ENCODE results near the gene SLC17A1. TPM values are rescaled to one million over a fixed set of nuclear protein-coding genes. Genes with fewer than 3 reads are reported as not detected.

Gene SLC17A1
- polyA plus RNA-seq, 3 donors, result not detected

DNA sequence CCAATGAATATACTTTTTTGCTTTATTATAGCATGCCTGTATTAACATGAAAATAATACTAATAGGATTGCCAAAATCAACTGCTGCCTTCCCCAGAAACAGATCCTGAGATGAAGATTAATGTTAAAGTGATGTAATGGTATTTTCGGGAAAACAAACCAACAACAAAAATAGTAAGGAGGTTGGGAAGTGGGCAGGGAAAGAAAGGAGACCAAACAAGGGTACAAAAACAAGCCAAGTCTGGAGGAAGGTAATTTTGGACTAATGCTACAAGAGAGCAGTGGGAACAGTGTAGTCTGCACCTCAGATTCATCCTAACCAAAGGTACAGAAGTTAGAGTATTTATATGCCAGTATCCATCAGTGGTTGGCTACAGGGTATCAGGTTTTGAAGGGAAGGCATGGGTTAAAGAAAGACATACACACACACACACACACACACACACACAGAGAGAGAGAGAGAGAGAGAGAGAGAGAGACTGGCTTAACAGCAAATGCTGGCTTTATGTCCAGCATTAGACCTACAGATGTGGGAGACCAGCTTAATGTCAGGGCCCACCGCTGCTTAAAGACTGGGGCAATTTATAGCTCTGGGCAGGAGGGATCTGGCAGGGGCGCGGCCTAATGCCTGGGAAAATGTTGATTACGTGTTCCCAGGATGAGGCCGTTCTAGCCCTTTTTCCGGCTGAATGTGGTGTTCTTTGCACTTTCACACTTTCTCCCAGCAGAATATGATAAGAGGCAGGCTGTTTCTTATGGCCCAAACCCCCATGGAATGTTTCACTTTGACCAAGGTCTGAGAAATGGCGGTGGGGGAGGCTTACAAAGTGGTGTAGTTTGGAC lies 3.8 kb upstream of the SLC17A1 start:
- no peak overlapping the region for H3K27ac ChIP-seq (ENCODE audit: low read depth, low read length)
- 53 to 55% (median 55%) methylated on average over 8 of the region's 8 CpGs for WGBS, 3 donors

DNA sequence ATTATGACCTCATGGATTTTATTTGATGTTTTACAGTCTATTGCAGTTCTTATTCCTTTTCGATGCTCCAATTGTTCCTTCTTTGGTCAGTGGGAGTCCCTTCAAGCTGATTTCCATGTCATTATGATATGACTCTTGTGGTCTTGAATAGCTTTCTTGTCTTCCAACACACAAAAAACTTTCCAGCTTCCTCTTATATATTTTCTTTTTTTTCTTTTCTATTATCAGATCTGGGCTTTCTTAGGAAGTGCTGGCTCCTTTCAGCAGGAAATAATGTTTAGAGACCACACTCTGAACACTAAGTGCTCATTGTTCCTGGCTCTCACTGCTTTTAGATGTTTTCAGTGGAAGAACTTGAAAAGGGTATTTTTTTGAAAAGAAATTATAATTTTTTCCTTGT lies 3.1 kb upstream of the SLC17A1 start:
- H3K27ac ChIP-seq (ENCODE audit: low read depth, low read length), result no peak overlapping the region
- WGBS, 3 donors, result 46 to 64% (median 47%) methylated on average over 1 of the region's 1 CpG

DNA sequence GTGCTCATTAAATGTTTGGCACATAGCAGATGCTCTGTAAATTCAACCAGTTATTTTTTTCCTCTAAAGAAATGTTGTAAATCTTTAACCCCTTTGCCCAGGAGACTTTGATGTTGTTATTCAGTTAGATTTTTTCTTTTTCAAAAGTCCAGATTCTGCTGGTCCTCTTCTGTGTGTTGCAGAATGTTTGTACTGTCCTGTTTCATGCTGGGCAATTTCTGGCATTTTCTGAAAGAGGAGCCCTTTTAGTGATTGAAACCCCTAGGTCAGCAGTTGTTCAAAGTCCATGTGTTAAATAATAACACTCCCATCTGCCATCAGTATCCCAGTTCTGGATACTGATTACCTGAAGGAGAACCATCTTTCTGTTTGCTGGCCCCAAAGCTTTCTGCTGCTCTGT lies 1.3 kb upstream of the SLC17A1 start:
- H3K27ac ChIP-seq (ENCODE audit: low read depth, low read length), result no peak overlapping the region

DNA sequence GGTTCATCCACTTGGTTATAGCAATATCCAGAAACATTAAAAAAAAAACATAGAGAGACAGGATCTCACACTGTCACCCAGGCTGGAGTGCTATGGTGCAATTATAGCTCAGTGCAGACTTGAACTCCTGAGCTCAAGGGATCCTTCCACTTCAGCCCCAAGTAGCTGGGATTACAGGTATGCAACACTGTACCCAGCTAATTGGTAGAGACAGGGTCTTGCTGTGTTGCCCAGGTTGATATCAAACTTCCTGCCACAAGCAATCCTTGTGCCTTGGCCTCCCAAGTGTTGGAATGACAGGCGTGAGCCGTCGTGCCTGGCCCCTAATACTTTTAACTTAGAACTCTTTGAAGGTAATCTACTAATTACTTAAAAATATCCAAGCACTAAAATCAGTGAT lies 818 bp upstream of the SLC17A1 start:
- no peak overlapping the region for H3K27ac ChIP-seq (ENCODE audit: low read depth, low read length)
- 87 to 95% (median 92%) methylated on average over 3 of the region's 3 CpGs for WGBS, 3 donors

DNA sequence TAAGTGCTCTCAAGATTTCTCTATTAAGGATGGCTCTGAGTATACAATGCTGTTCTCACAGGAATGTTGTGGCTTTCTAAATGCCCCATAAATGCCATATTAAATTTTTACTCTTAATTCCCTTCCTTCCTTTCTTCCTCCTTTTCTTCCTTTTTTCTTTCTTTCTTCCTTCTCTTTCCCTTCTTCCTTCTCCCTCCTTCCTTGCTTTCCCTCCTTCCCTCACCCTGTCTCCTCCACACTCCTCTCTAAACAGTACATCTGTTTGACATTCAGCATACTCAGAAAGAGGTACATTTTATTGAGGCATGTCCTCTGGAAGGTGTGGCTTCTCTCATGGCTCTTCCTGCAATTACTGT lies 433 bp upstream of the SLC17A1 start:
- H3K27ac ChIP-seq (ENCODE audit: low read depth, low read length), result no peak overlapping the region

DNA sequence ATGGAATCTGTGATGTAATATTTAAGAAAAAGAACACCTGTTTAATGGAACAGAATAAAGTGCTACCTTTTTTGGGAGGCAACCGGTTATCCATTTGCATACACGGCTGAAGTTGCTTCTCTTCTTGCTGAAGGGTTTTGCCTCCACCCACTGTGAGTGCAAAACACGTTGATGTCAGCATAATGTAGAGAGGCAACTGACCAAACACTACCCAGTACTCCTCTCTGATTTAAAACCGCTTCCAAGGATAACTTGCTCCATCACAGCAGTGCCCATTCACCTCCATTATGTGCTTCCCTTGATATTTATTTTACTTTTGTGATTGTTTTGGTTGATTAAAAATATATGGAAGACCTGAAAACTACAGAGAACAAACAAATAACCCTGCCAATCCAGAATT lies 1.4 kb downstream of the SLC17A1 start:
- 73 to 75% (median 75%) methylated on average over 4 of the region's 4 CpGs for WGBS, 3 donors
- no peak overlapping the region for H3K27ac ChIP-seq (ENCODE audit: low read depth, low read length)

DNA sequence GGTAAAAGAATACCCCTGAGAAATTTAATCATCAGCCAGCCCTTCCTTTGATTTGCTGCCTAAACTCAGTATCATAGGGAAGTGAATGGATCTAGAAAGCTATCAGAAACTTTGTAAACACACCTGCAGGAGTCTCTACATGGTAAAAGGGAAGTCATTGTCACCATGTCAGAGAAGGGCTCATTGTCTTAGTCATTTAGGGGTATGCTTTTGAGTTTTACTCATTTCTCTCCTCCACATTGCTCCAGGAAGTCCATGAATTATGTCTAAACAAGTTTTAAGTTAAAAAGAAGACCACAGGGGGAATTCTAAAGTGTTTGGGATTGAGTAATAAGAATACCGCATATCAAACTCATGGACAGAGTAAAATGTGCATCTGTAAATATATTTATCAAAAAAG lies 2.5 kb downstream of the SLC17A1 start:
- H3K27ac ChIP-seq (ENCODE audit: low read depth, low read length), result no peak overlapping the region

DNA sequence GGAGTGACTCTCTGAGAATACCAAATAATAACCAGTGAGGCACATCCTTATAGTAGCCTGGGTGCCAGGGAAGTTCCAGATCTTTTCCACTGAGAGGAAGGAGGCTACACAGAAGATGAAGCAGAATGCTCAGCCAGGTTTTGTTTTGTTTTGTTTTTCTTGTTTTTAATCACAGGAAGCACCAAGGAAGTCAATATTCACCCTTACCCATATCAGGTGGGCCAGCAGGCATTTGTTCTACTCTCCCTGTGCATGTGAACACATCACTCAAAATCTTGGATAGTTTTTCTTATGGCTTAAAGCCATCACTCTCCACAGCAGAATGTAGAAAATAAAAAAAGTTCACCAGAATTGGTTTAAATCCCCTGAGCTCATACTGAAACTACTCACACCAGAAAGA lies 10.5 kb downstream of the SLC17A1 start:
- H3K27ac ChIP-seq (ENCODE audit: low read depth, low read length), result no peak overlapping the region

More for the DNA sequence above, 2.5 kb downstream of the SLC17A1 start:
- WGBS, 3 donors, result 86 to 93% (median 91%) methylated on average over 1 of the region's 1 CpG

DNA sequence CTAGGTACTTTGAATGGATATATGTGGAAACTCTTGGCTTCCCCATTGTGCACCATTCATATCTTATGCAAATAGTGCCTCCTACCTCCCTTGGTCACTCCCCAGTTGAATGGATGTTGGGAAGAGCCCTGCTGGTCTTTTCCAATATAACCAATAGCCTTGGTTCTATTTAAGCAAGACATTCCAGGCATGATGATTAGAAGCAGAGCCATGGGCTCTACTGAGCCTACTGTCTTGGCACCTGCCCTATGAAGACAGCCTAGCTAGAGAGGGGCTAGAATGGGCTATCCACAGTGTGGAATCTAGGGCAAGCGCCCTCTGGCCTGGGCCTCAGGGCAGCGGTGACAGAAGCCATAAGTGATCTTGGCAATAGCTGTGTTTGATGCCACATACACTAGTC lies 15.6 kb downstream of the SLC17A1 start:
- WGBS, 3 donors, result 94 to 97% (median 94%) methylated on average over 2 of the region's 2 CpGs
- H3K27ac ChIP-seq (ENCODE audit: low read depth, low read length), result no peak overlapping the region

DNA sequence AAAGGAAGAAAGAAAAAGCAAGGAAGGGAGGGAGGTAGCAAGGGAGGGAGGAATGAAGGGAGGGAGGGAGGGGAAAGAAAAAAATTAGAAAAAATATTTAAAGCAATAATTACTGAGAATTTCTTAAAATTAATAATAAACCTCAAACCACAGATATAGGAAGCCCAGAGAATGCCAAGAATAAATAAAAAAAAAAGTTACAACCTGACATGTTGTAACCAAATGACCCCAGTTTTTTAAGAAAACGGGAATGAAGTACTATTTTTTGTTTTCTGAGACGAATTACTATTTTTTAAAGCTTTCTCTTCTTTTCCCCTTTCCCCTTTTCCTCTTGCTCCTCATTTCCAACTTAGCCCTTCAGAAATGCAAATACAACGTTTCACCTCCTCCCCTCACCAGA lies 16.7 kb downstream of the SLC17A1 start:
- 59 to 66% (median 61%) methylated on average over 3 of the region's 3 CpGs for WGBS, 3 donors
- no peak overlapping the region for H3K27ac ChIP-seq (ENCODE audit: low read depth, low read length)

DNA sequence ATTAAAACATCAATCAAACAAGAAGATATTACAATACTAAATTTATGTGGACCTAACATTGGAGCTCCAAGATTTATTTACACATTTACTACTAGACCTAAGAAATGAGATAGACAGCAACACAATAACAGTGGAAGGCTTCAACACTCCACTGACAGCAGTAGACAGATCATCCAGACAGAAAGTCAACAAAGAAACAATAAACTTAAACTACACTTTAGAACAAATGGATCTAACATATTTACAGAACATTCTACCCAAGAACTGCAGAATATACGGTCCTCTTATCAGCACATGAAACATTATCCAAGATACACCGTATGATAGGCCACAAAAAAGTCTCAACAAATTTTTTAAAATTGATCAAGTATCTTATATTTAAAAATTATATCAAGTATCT lies 27.0 kb downstream of the SLC17A1 start:
- WGBS, 3 donors, result 83 to 91% (median 90%) methylated on average over 2 of the region's 2 CpGs
- H3K27ac ChIP-seq (ENCODE audit: low read depth, low read length), result no peak overlapping the region

DNA sequence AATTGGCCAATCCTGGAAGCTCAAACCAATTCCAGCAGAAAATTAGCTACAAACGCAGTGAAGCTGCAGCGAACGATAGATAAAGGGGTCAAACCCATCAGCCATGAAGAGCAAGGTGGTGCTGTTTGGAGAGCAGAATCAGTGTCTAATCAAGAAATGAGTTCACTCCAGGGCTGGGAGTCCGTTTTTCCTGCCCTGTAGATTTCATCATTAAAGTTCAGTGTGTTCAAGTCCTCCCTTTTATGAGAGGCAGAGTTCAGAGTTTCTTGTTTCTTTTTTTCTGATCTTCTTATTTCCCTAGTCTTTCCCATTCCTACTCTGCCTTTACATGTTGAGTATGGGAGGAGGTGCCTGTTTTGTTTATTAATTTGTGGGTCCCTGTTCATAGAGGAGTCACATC lies 30.4 kb downstream of the SLC17A1 start:
- 73 to 84% (median 76%) methylated on average over 4 of the region's 4 CpGs for WGBS, 3 donors
- no peak overlapping the region for H3K27ac ChIP-seq (ENCODE audit: low read depth, low read length)

DNA sequence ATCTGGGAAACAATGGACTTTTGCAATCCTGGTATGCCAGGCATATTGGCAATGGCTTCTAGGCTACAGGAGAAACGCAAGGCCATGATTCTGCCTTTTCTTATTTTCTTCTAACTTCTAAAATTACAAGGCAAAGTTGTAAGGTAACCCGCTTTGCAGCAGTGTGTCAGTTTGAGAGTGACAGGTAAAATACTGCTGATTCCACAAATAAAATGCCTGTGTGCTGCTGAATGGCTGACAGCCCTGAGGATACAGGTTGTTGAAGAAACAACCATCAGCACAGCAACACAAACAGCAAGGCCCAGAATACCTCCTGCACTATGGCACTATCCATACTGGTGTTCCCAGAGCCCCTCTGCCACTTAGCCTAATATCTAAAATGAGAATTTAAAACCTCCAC lies 37.1 kb downstream of the SLC17A1 start:
- WGBS, 3 donors, result 60 to 99% (median 88%) methylated on average over 2 of the region's 2 CpGs
- H3K27ac ChIP-seq (ENCODE audit: low read depth, low read length), result no peak overlapping the region

DNA sequence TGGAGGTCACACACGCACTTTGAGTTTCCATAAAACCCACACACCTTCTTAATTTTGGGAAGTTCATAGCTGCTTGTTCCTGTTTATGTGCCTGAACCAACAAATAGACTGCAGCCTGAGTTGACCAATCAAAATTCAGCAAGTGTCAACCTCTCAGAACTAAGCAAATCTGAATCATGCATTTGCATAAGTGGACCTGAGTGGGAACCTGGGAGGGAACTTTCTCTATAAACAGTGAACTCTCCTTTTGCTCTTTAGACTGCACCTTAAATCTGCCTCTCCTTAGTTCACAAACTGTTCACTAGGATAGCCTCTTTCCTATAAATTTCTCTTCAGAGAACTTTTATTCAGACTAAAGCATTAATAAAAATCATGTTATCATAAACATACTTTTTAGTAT lies 37.9 kb downstream of the SLC17A1 start:
- WGBS, 3 donors, result 76 to 96% (median 79%) methylated on average over 1 of the region's 1 CpG
- H3K27ac ChIP-seq (ENCODE audit: low read depth, low read length), result no peak overlapping the region

DNA sequence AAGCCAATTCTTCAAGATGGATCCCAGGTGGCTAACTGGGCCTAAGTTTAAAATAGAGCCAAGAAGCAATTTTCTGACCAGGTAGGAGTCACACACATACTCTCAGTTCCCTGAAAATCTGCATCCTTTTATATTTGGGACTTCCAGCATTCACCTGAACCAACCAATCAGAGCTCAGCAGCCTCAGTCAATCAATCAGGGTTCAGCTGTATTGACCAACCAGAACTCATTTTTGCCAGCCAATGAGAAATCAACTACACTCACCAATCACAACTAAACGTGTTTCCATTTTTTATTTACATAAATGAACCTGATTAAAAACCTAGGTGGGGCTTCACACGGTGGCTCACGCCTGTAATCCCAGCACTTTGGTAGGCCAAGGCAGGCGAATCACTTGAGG lies 39.8 kb downstream of the SLC17A1 start:
- 84 to 85% (median 85%) methylated on average over 4 of the region's 4 CpGs for WGBS, 3 donors
- no peak overlapping the region for H3K27ac ChIP-seq (ENCODE audit: low read depth, low read length)

DNA sequence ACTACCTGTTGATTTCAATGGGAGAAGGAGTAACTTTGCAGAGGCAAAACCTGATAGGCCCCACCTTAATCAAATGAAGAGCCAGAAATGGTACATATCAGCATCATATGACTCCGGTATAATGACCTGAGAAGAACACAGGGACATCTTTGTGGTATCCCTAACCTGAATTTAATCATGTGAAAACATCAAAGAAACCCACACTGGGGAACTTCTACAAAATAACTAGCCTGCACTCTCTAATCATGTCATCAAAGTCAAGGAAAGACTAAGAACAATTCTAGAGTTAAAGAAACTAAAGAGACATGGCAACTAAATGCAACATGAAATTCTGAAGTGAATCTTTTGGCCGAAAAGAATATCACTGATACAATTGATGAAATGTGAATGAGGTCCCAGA lies 42.4 kb downstream of the SLC17A1 start:
- 77 to 89% (median 86%) methylated on average over 2 of the region's 2 CpGs for WGBS, 3 donors
- no peak overlapping the region for H3K27ac ChIP-seq (ENCODE audit: low read depth, low read length)

DNA sequence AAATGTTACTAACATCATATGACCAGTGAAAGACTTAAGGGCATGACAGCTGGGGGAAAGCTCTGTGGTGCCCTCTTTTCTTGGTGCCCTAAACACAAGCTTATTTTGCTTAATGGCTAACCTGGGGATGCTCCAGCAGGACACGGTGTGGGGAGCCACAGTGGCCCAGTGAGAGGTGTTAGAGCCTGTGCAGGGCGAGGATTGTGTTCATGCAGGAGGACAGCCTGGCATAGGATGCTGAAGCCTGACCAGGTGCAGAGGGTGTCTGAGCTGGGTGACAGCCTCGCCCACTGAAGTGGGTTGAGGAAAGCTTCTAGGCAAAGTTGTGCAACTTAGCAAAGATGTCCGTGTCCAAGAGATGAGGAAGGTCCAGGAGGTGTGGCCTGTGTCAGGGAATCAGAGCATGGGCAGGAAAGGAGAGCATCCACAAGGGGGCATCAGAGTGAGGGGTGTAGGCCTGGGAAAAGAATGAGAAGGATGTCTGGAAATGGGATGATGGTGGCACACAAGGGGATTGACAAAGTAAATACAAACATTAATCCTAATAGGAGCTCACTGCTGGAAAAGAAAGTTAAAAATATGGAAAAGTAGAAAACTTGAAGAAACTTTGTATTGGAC lies 43.4 kb downstream of the SLC17A1 start:
- H3K27ac ChIP-seq (ENCODE audit: low read depth, low read length), result no peak overlapping the region
- WGBS, 3 donors, result 61 to 66% (median 64%) methylated on average over 4 of the region's 4 CpGs

DNA sequence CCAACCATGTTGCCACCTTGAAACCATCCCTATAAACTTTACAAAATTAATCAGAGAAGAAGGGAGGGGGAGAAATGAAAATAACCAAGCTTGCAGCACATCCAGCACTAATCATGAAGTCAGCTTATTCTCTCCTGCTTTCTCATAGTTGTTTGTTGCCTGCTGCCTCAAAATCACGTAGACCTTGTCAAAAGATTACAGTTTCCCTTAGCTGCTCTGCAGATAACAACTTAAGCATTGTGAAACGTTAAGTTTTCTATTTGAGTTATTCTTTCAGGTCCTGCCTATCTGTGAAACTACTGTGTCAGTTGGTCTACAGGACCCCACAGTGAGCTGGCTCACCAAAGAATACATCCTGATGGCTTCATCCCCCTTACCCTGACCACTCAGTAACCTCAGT lies 44.4 kb downstream of the SLC17A1 start:
- WGBS, 3 donors, result 64 to 73% (median 64%) methylated on average over 2 of the region's 2 CpGs

DNA sequence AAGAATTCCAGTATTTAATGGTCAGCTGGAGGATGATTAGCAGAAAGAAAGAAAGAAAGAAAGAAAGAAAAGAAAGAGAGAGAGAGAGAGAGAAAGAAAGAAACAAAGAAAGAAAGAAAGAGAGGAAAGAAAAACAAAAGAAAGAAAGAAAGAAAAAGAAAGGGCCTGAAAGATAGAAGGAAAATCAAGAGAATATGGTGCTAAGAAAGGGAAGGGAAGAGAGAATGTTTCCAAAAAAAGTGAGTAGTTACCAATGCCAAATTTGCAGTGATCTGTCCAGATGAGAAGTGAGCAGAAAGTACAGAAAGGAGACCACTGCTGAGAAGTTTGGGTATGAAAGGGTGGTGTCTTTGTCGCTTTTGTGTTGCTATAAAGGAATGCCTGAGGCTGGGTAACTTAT lies 50.7 kb downstream of the SLC17A1 start:
- WGBS, 3 donors, result 88 to 100% (median 92%) methylated on average over 1 of the region's 1 CpG
- no peak overlapping the region for H3K27ac ChIP-seq (ENCODE audit: low read depth, low read length)

More for the DNA sequence above, 44.4 kb downstream of the SLC17A1 start:
- no peak overlapping the region for H3K27ac ChIP-seq (ENCODE audit: low read depth, low read length)

DNA sequence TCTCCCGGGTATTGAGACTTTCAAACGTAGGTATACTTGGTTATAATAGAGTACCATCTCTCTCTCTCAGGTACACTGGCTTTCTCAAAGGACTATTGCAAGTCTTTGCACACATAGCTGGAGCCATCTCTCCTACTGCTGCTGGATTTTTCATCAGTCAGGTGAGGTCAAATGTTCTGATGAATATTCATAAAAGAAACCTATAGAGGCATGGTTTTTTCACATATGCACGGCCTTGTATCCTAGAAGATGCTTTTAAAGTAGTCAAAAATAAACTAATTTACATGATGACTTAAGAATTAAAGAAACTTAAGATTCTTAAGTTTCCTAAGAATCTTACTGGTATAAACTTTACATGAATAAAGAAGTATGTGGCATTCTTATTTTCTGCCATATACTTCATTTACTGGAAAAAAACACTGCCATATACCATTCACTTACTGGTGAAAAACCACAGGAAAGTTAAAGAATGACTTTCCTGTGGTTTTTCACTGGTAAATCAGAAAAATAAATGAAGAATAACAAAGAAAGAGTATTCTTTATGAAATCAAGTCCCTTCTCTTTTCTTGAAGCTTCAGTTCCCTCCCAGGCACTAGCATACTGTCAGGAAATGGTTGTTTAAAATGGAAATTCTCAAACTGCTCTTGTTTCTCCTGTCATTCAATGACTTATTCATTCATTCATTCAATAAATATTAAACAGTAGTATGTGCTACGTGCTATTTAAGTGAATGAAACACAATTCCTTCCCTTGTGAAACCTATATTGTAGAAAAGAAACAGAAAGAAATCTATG lies 53.8 kb downstream of the SLC17A1 start:
- 71 to 88% (median 73%) methylated on average over 4 of the region's 4 CpGs for WGBS, 3 donors
- H3K27ac ChIP-seq (ENCODE audit: low read depth, low read length), result no peak overlapping the region
